ENCODE data around the gene NMNAT3.

The NMNAT3 gene

GRCh38 chr3:139527265-139527664 is 150.5 kb downstream of the NMNAT3 start:
- no peak overlapping the region for H3K27ac Mint-ChIP-seq
- no peaks in the 10 kb centered on the region for H3K4me1 Mint-ChIP-seq
- peaks cover 4% of the 10 kb centered on the region for H3K27me3 Mint-ChIP-seq
- no peaks in the 10 kb centered on the region for H3K36me3 Mint-ChIP-seq
- CTCF ChIA-PET = interaction anchor here (0.6 kb wide), 1 partner anchor 156 kb away, joined by 3 read pairs; no protein-coding TSS in a partner anchor
- H3K9me3 Mint-ChIP-seq = no peaks in the 10 kb centered on the region
- H3K4me3 Mint-ChIP-seq = no peak overlapping the region
- no peak for DNase-seq

GRCh38 chr3:139526146-139526545 is 151.6 kb downstream of the NMNAT3 start:
- H3K4me3 Mint-ChIP-seq = no peak overlapping the region
- H3K36me3 Mint-ChIP-seq = no peaks in the 10 kb centered on the region
- H3K27me3 Mint-ChIP-seq = peaks cover 4% of the 10 kb centered on the region
- no peaks in the 10 kb centered on the region for H3K4me1 Mint-ChIP-seq
- no peak overlapping the region for H3K27ac Mint-ChIP-seq
- no peaks in the 10 kb centered on the region for H3K9me3 Mint-ChIP-seq
- DNase-seq = no peak
- CTCF ChIA-PET = no interaction called here

GRCh38 chr3:139524841-139525636 is 152.7 kb downstream of the NMNAT3 start:
- no peak for DNase-seq
- Mint-ChIP-seq H3K27ac (no peak overlapping the region), H3K9me3 (no peaks in the 10 kb centered on the region), H3K4me3 (no peak overlapping the region), H3K27me3 (peaks cover 4% of the 10 kb centered on the region), H3K36me3 (no peaks in the 10 kb centered on the region), H3K4me1 (no peaks in the 10 kb centered on the region)
- CTCF ChIA-PET = no interaction called here

GRCh38 chr3:139523718-139524117 is 154.1 kb downstream of the NMNAT3 start:
- DNase-seq = no peak
- Mint-ChIP-seq H3K36me3 (no peaks in the 10 kb centered on the region), H3K27ac (no peak overlapping the region), H3K9me3 (no peaks in the 10 kb centered on the region), H3K27me3 (peaks cover 7% of the 10 kb centered on the region), H3K4me3 (no peak overlapping the region), H3K4me1 (no peaks in the 10 kb centered on the region)
- CTCF ChIA-PET = interaction anchor here (0.9 kb wide), 1 partner anchor 38 kb away, joined by 3 read pairs; no protein-coding TSS in a partner anchor

- Mint-ChIP-seq H3K4me3 (no peak overlapping the region), H3K27ac (no peak overlapping the region), H3K27me3 (peaks cover 7% of the 10 kb centered on the region), H3K4me1 (no peaks in the 10 kb centered on the region), H3K36me3 (no peaks in the 10 kb centered on the region), H3K9me3 (no peaks in the 10 kb centered on the region)
- no peak for DNase-seq
- CTCF ChIA-PET = interaction anchor here (0.7 to 0.9 kb wide), 2 partner anchors 12 to 39 kb away, joined by 3 read pairs; no protein-coding TSS in a partner anchor
These were observed 154.6 kb downstream of the NMNAT3 start for GRCh38 chr3:139523166-139523565.

- no peak overlapping the region for H3K4me3 Mint-ChIP-seq
- H3K27me3 Mint-ChIP-seq = peaks cover 7% of the 10 kb centered on the region
- no peaks in the 10 kb centered on the region for H3K36me3 Mint-ChIP-seq
- H3K4me1 Mint-ChIP-seq = no peaks in the 10 kb centered on the region
- no peak overlapping the region for H3K27ac Mint-ChIP-seq
- no peak for DNase-seq
- H3K9me3 Mint-ChIP-seq = no peaks in the 10 kb centered on the region
- CTCF ChIA-PET = interaction anchor here (0.7 kb wide), 1 partner anchor 11 kb away, joined by 3 read pairs; no protein-coding TSS in a partner anchor
These were observed 155.4 kb downstream of the NMNAT3 start for GRCh38 chr3:139522421-139522820.

- no peaks in the 10 kb centered on the region for H3K36me3 Mint-ChIP-seq
- H3K4me1 Mint-ChIP-seq = no peaks in the 10 kb centered on the region
- no peaks in the 10 kb centered on the region for H3K9me3 Mint-ChIP-seq
- no peak for DNase-seq
- CTCF ChIA-PET = no interaction called here
- H3K4me3 Mint-ChIP-seq = no peak overlapping the region
- H3K27ac Mint-ChIP-seq = no peak overlapping the region
- H3K27me3 Mint-ChIP-seq = peaks cover 7% of the 10 kb centered on the region
These were observed 156.0 kb downstream of the NMNAT3 start for GRCh38 chr3:139521816-139522215.

GRCh38 chr3:139521144-139521543 is 156.6 kb downstream of the NMNAT3 start:
- Mint-ChIP-seq H3K36me3 (no peaks in the 10 kb centered on the region), H3K4me1 (no peaks in the 10 kb centered on the region), H3K4me3 (no peak overlapping the region), H3K27ac (no peak overlapping the region), H3K27me3 (peaks cover 7% of the 10 kb centered on the region), H3K9me3 (no peaks in the 10 kb centered on the region)
- DNase-seq = no peak
- CTCF ChIA-PET = interaction anchor here (1.3 kb wide), 1 partner anchor 94 kb away, joined by 3 read pairs; no protein-coding TSS in a partner anchor

GRCh38 chr3:139519998-139520737 is 157.6 kb downstream of the NMNAT3 start:
- no peaks in the 10 kb centered on the region for H3K36me3 Mint-ChIP-seq
- no peak overlapping the region for H3K4me3 Mint-ChIP-seq
- H3K9me3 Mint-ChIP-seq = no peaks in the 10 kb centered on the region
- peak; percentile 25 for DNase-seq
- peaks cover 7% of the 10 kb centered on the region for H3K27me3 Mint-ChIP-seq
- CTCF ChIA-PET = interaction anchor here (0.9 to 1.3 kb wide), 2 partner anchors 10 to 93 kb away, joined by 3 read pairs; no protein-coding TSS in a partner anchor
- no peaks in the 10 kb centered on the region for H3K4me1 Mint-ChIP-seq
- H3K27ac Mint-ChIP-seq = no peak overlapping the region

GRCh38 chr3:139518926-139519842 is 158.6 kb downstream of the NMNAT3 start:
- CTCF ChIA-PET = interaction anchor here (0.9 kb wide), 1 partner anchor 91 kb away, joined by 4 read pairs; no protein-coding TSS in a partner anchor
- H3K9me3 Mint-ChIP-seq = no peaks in the 10 kb centered on the region
- H3K4me3 Mint-ChIP-seq = no peak overlapping the region
- H3K4me1 Mint-ChIP-seq = no peaks in the 10 kb centered on the region
- DNase-seq = no peak
- no peak overlapping the region for H3K27ac Mint-ChIP-seq
- H3K36me3 Mint-ChIP-seq = no peaks in the 10 kb centered on the region
- H3K27me3 Mint-ChIP-seq = peaks cover 7% of the 10 kb centered on the region

- DNase-seq = no peak
- H3K4me3 Mint-ChIP-seq = no peak overlapping the region
- H3K36me3 Mint-ChIP-seq = no peaks in the 10 kb centered on the region
- H3K9me3 Mint-ChIP-seq = no peaks in the 10 kb centered on the region
- CTCF ChIA-PET = interaction anchor here (0.6 to 0.9 kb wide), 2 partner anchors 90 to 561 kb away, joined by 3 to 4 read pairs; no protein-coding TSS in a partner anchor
- no peak overlapping the region for H3K27ac Mint-ChIP-seq
- no peaks in the 10 kb centered on the region for H3K4me1 Mint-ChIP-seq
- peaks cover 7% of the 10 kb centered on the region for H3K27me3 Mint-ChIP-seq
These were observed 159.5 kb downstream of the NMNAT3 start for GRCh38 chr3:139518306-139518705.

- no peak overlapping the region for H3K4me3 Mint-ChIP-seq
- H3K4me1 Mint-ChIP-seq = no peaks in the 10 kb centered on the region
- H3K27ac Mint-ChIP-seq = no peak overlapping the region
- no peak for DNase-seq
- H3K9me3 Mint-ChIP-seq = no peaks in the 10 kb centered on the region
- CTCF ChIA-PET = interaction anchor here (0.6 kb wide), 1 partner anchor 561 kb away, joined by 3 read pairs; no protein-coding TSS in a partner anchor
- H3K27me3 Mint-ChIP-seq = peaks cover 5% of the 10 kb centered on the region
- H3K36me3 Mint-ChIP-seq = no peaks in the 10 kb centered on the region
These were observed 160.3 kb downstream of the NMNAT3 start for GRCh38 chr3:139517321-139518065.

GRCh38 chr3:139514741-139515140 is 163.0 kb downstream of the NMNAT3 start:
- no peaks in the 10 kb centered on the region for H3K9me3 Mint-ChIP-seq
- peaks cover 3% of the 10 kb centered on the region for H3K27me3 Mint-ChIP-seq
- H3K4me3 Mint-ChIP-seq = no peak overlapping the region
- no peaks in the 10 kb centered on the region for H3K4me1 Mint-ChIP-seq
- CTCF ChIA-PET = no interaction called here
- no peaks in the 10 kb centered on the region for H3K36me3 Mint-ChIP-seq
- H3K27ac Mint-ChIP-seq = no peak overlapping the region
- DNase-seq = no peak

Data from activated naive CD4-positive, alpha-beta T cell treated with anti-CD3 and anti-CD28 coated beads, Interleukin-2, amount 10 ng/mL, durations not matched to agents 7 days and 5 days (primary cell).